CD14-positive monocyte (primary cell): ENCODE results near the gene BLID. TPM values are rescaled to one million over a fixed set of nuclear protein-coding genes. Genes with fewer than 3 reads are reported as not detected.

Experiments used
- DNase-seq, 3 donors: peaks; one replicate each; pipeline ENCODE4 v3.0.0-alpha.2; 2011 to 2022
- H2AFZ ChIP-seq: 2 replicates; pipeline ENCODE4 v1.6.0; 2012; ENCODE audit warnings: mild to moderate bottlenecking, low read depth, low read length, inconsistent platforms; ENCODE audit not compliant: insufficient read depth, poor library complexity, severe bottlenecking
- H3K27ac ChIP-seq, 2 donors: 1 replicate in 1 of 2; 2 replicates in 1 of 2; pipeline ENCODE4 v1.5.1; 2012 to 2013; ENCODE audit warnings: low read length in 2 of 2, control low read depth in 1 of 2, inconsistent platforms in 1 of 2, low read depth in 1 of 2, mild to moderate bottlenecking in 1 of 2
- H3K27me3 ChIP-seq, 2 donors: one replicate each; pipeline versions ENCODE4 v1.6.0 to v1.6.1; 2011 to 2013; ENCODE audit warnings: low read length in 2 of 2; ENCODE audit not compliant: control insufficient read depth in 2 of 2, insufficient read depth in 2 of 2
- H3K36me3 ChIP-seq, 2 donors: replicated peaks in 1 of 2; 1 replicate in 1 of 2; 2 replicates in 1 of 2; pipeline versions ENCODE4 v1.5.1 to v1.6.1; 2012 to 2013; ENCODE audit warnings: low read length in 2 of 2, control low read depth in 1 of 2, inconsistent platforms in 1 of 2, mild to moderate bottlenecking in 1 of 2; ENCODE audit not compliant: insufficient read depth in 2 of 2, control insufficient read depth in 1 of 2
- H3K4me1 ChIP-seq, 2 donors: 1 replicate in 1 of 2; 2 replicates in 1 of 2; pipeline versions ENCODE4 v1.5.1 to v1.6.1; 2012 to 2013; ENCODE audit warnings: low read length in 2 of 2, control low read depth in 1 of 2, inconsistent platforms in 1 of 2, mild to moderate bottlenecking in 1 of 2, moderate library complexity in 1 of 2; ENCODE audit not compliant: insufficient read depth in 2 of 2, control insufficient read depth in 1 of 2
- H3K4me2 ChIP-seq: replicated peaks from 2 replicates; pipeline ENCODE3; 2012; ENCODE audit warnings: low read length, moderate library complexity, mild to moderate bottlenecking; ENCODE audit not compliant: poor library complexity, severe bottlenecking; ENCODE audit errors: extremely low read depth
- H3K4me3 ChIP-seq, 3 experiments: fragments of 200-600 bp in 1 of 3; sonication (generic) in 1 of 3; replicated peaks in 1 of 3; 1 replicate in 2 of 3; 2 replicates in 1 of 3; pipeline ENCODE4 v1.5.1; 2011 to 2013; ENCODE audit warnings: low read length in 3 of 3, mild to moderate bottlenecking in 3 of 3, control low read depth in 2 of 3, low read depth in 2 of 3, inconsistent platforms in 1 of 3, moderate library complexity in 1 of 3
- H3K79me2 ChIP-seq: 2 replicates; pipeline ENCODE4 v1.6.0; 2012; ENCODE audit warnings: mild to moderate bottlenecking, control low read depth, inconsistent platforms, low read length, moderate library complexity; ENCODE audit not compliant: insufficient read depth
- H3K9ac ChIP-seq: 2 replicates; pipeline ENCODE4 v1.6.0; 2017; ENCODE audit warnings: low read length, mild to moderate bottlenecking; ENCODE audit not compliant: insufficient read depth, poor library complexity, severe bottlenecking
- H3K9me3 ChIP-seq, 2 donors: replicated peaks in 1 of 2; 1 replicate in 1 of 2; 2 replicates in 1 of 2; pipeline versions ENCODE4 v1.5.1 to v1.6.1; 2012 to 2013; ENCODE audit warnings: low read length in 2 of 2, control low read depth in 1 of 2; ENCODE audit not compliant: control insufficient read depth in 1 of 2, insufficient read depth in 1 of 2
- H4K20me1 ChIP-seq: 2 replicates; pipeline ENCODE4 v1.6.0; 2012; ENCODE audit warnings: mild to moderate bottlenecking, low read length, control low read depth, moderate library complexity; ENCODE audit not compliant: insufficient read depth
- H3K27ac Mint-ChIP-seq, 7 donors: one replicate each; pipeline ENCODE4 v1.8.0; 2020; ENCODE audit warnings: mild to moderate bottlenecking in 7 of 7, mixed read lengths in 7 of 7, moderate library complexity in 6 of 7, inconsistent platforms in 2 of 7
- H3K27me3 Mint-ChIP-seq, 3 donors: one replicate each; pipeline ENCODE4 v1.8.0; 2021 to 2022; ENCODE audit warnings: low read depth in 3 of 3, mild to moderate bottlenecking in 3 of 3, mixed read lengths in 3 of 3, moderate library complexity in 3 of 3, inconsistent platforms in 1 of 3
- H3K36me3 Mint-ChIP-seq, 2 donors: one replicate each; pipeline ENCODE4 v1.8.0; 2020; ENCODE audit warnings: mixed read lengths in 2 of 2, inconsistent platforms in 1 of 2, mild to moderate bottlenecking in 1 of 2
- H3K4me1 Mint-ChIP-seq: one replicate; pipeline ENCODE4 v1.8.0; 2020; ENCODE audit warnings: mild to moderate bottlenecking, mixed read lengths
- H3K4me3 Mint-ChIP-seq, 2 donors: one replicate each; pipeline ENCODE4 v1.8.0; 2020; ENCODE audit warnings: mild to moderate bottlenecking in 2 of 2, mixed read lengths in 2 of 2, moderate library complexity in 1 of 2
- H3K9me3 Mint-ChIP-seq, 7 donors: one replicate each; pipeline ENCODE4 v1.8.0; 2020 to 2022; ENCODE audit warnings: mixed read lengths in 7 of 7, mild to moderate bottlenecking in 6 of 7, moderate library complexity in 6 of 7, inconsistent platforms in 2 of 7
- WGBS: methylation state at CpG from one replicate; pipeline ENCODE4 v1.1.5; 2013; ENCODE audit warnings: missing lambda C conversion rate; ENCODE audit not compliant: insufficient coverage; 5-methylcytosine and 5-hydroxymethylcytosine counted together
- intact Hi-C, 2 donors: fragments of 100-400 bp; cut with micrococcal nuclease; formaldehyde crosslinking; loops; one replicate each; pipeline versions ENCODE4 v1.15.0 to v1.15.1; 2023
- polyA plus RNA-seq, 3 donors: library from polyadenylated mRNA; depleted of rRNA in 1 of 3; unstranded in 2 of 3; stranded (reverse) in 1 of 3; fragments of 300-500 nt in 2 of 3; fragments of >200 nt in 1 of 3; fragmentation: Illumina TruSeq in 2 of 3; gene quantifications; 1 replicate in 2 of 3; 2 replicates in 1 of 3; pipeline ENCODE4 v1.2.3, GENCODE V29; 2012 to 2021
- TF ChIP-seq, protein P1 (sequence below): fragments of 200-600 bp; IDR thresholded peaks from one replicate; pipeline ENCODE4 v1.8.0; 2022; ENCODE audit warnings: antibody characterized with exemption, mild to moderate bottlenecking

BLID gene
- polyA plus RNA-seq, 3 donors: not detected

DNA sequence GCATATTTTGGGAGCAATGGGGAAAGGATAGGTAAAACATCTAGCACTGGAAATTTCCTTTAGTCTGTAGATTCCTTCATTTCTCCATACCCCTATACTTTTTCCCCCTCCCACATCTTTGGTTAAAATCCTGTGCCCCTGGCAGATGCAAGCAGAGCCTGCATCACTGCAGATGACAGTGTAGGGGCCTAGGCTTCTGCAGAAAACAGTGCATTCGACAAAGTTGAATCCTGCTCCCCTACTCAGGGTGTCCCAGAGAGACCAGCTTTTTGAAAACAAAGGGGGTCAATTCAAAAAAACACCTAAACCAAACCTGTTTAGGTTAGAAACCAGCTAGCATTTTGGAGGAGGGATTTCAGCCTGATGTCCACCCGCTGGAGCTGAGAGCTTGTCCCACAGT is 43.8 kb upstream of the BLID start:
- Histone ChIP-seq H3K36me3 (no peaks in the 10 kb centered on the region), H3K9ac (no peak overlapping the region), H4K20me1 (no peaks in the 10 kb centered on the region), H3K4me2 (no peak overlapping the region), H3K9me3 (no peaks in the 10 kb centered on the region), H3K79me2 (no peaks in the 10 kb centered on the region), H3K4me3 (no peak overlapping the region), H3K27me3 (no peaks in the 10 kb centered on the region), H3K4me1 (peaks cover 3 to 5% of the 10 kb centered on the region in 2 donors), H2AFZ (no peak overlapping the region), H3K27ac (no peak overlapping the region)
- TF ChIP-seq, protein P1, sequence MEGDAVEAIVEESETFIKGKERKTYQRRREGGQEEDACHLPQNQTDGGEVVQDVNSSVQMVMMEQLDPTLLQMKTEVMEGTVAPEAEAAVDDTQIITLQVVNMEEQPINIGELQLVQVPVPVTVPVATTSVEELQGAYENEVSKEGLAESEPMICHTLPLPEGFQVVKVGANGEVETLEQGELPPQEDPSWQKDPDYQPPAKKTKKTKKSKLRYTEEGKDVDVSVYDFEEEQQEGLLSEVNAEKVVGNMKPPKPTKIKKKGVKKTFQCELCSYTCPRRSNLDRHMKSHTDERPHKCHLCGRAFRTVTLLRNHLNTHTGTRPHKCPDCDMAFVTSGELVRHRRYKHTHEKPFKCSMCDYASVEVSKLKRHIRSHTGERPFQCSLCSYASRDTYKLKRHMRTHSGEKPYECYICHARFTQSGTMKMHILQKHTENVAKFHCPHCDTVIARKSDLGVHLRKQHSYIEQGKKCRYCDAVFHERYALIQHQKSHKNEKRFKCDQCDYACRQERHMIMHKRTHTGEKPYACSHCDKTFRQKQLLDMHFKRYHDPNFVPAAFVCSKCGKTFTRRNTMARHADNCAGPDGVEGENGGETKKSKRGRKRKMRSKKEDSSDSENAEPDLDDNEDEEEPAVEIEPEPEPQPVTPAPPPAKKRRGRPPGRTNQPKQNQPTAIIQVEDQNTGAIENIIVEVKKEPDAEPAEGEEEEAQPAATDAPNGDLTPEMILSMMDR: no peak
- WGBS: 78% methylated on average over 1 of the region's 2 CpGs
- Mint-ChIP-seq H3K9me3 (peaks cover 0 to 2% (median 0%) of the 10 kb centered on the region in 7 donors), H3K4me3 (no peak overlapping the region), H3K27me3 (peaks cover 0 to 3% (median 3%) of the 10 kb centered on the region in 3 donors), H3K36me3 (no peaks in the 10 kb centered on the region), H3K4me1 (peaks cover 23% of the 10 kb centered on the region), H3K27ac (no peak overlapping the region)
- intact Hi-C loops: no loop called here
- DNase-seq: no peak

DNA sequence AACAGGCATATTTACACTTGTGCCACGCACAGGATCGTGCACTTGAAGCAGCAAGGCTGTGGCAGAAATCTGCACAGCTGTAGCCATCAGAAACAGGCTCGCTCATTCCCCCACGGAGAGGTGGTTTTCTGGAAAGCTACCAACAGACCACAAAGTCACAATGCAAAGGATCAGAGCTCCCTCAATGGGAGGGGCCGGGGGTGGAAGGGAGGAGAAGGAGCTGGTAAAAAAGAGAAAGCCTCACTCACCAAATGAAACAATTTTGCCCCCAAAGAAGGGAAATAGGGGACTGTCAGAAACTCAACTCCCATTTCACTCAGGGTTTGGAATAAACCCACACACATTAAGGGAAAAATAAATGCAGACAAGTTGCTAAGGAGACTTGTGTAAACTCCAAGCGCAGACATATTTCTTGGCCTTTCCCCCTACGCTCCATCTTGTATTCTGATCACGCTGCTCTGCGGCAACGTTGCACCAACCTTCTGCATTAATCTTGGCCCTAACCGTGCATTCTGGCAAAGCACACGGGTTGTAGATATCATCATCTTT is 43.2 kb upstream of the BLID start:
- no peaks in the 10 kb centered on the region for H3K79me2 ChIP-seq
- H3K27ac Mint-ChIP-seq: no peak overlapping the region

More for the DNA sequence above, 43.2 kb upstream of the BLID start:
- 92% methylated on average over 4 of the region's 12 CpGs for WGBS
- no peaks in the 10 kb centered on the region for H3K27me3 ChIP-seq
- TF ChIP-seq, protein P1: no peak
- no peak overlapping the region for H3K9ac ChIP-seq
- no peaks in the 10 kb centered on the region for H3K36me3 Mint-ChIP-seq
- intact Hi-C loops: no loop called here
- no peaks in the 10 kb centered on the region for H3K9me3 ChIP-seq
- no peak overlapping the region for H3K4me3 Mint-ChIP-seq
- H3K4me1 Mint-ChIP-seq: peaks cover 23% of the 10 kb centered on the region
- H3K27ac ChIP-seq: no peak overlapping the region
- H2AFZ ChIP-seq: peak overlapping the region; percentile 27
- no peak overlapping the region for H3K4me3 ChIP-seq
- H3K4me2 ChIP-seq: no peak overlapping the region
- no peaks in the 10 kb centered on the region for H3K36me3 ChIP-seq
- no peak for DNase-seq
- H4K20me1 ChIP-seq: no peaks in the 10 kb centered on the region
- H3K9me3 Mint-ChIP-seq: peaks cover 0 to 2% (median 0%) of the 10 kb centered on the region in 7 donors
- peaks cover 0 to 3% (median 3%) of the 10 kb centered on the region in 3 donors for H3K27me3 Mint-ChIP-seq
- H3K4me1 ChIP-seq: peaks cover 3 to 5% of the 10 kb centered on the region in 2 donors
